Mesenchymal stem cell (in vitro differentiated cells and primary cell): ENCODE measurements around the gene MRPS23.

Experiments used
- DNase-seq: peaks from one replicate; pipeline ENCODE4 v3.0.0-alpha.2; 2013
- H2AFZ ChIP-seq: one replicate; pipeline ENCODE4 v1.6.1; 2013; ENCODE audit warnings: low read depth, mild to moderate bottlenecking, control low read depth, inconsistent platforms, low read length, moderate library complexity
- H2AK5ac ChIP-seq: 2 replicates; pipeline ENCODE4 v1.6.1; 2013; ENCODE audit warnings: low read length, moderate library complexity, mild to moderate bottlenecking, inconsistent platforms; ENCODE audit not compliant: severe bottlenecking
- H2BK120ac ChIP-seq: one replicate; pipeline ENCODE4 v1.6.1; 2013; ENCODE audit warnings: low read depth, mild to moderate bottlenecking, inconsistent platforms, low read length, moderate library complexity
- H2BK12ac ChIP-seq, 2 experiments: one replicate each; pipeline ENCODE4 v1.6.1; 2013; ENCODE audit warnings: inconsistent platforms in 2 of 2, low read length in 2 of 2, mild to moderate bottlenecking in 2 of 2, moderate library complexity in 2 of 2, control low read depth in 1 of 2
- H2BK15ac ChIP-seq: one replicate; pipeline ENCODE4 v1.6.1; 2013; ENCODE audit warnings: mild to moderate bottlenecking, low read depth, inconsistent platforms; ENCODE audit not compliant: poor library complexity, severe bottlenecking
- H2BK5ac ChIP-seq: 2 replicates; pipeline ENCODE4 v1.6.1; 2013; ENCODE audit warnings: low read depth, mild to moderate bottlenecking, low read length, control low read depth, inconsistent platforms; ENCODE audit not compliant: poor library complexity, severe bottlenecking
- H3K14ac ChIP-seq, 2 experiments: one replicate each; pipeline ENCODE4 v1.6.1; 2013; ENCODE audit warnings: inconsistent platforms in 2 of 2, low read length in 2 of 2, control low read depth in 1 of 2, mild to moderate bottlenecking in 1 of 2, moderate library complexity in 1 of 2
- H3K18ac ChIP-seq, 2 experiments: one replicate each; pipeline ENCODE4 v1.6.1; 2013; ENCODE audit warnings: inconsistent platforms in 2 of 2, low read length in 2 of 2, control low read depth in 1 of 2, low read depth in 1 of 2, mild to moderate bottlenecking in 1 of 2
- H3K23ac ChIP-seq, 2 experiments: one replicate each; pipeline ENCODE4 v1.6.1; 2013; ENCODE audit warnings: inconsistent platforms in 2 of 2, low read length in 2 of 2, mild to moderate bottlenecking in 2 of 2, moderate library complexity in 2 of 2, control low read depth in 1 of 2
- H3K27ac ChIP-seq: 2 replicates; pipeline ENCODE4 v1.5.1; 2013; ENCODE audit warnings: mild to moderate bottlenecking, moderate library complexity, low read length, control low read depth, inconsistent platforms; ENCODE audit not compliant: poor library complexity, severe bottlenecking
- H3K27me3 ChIP-seq, 2 experiments: 2 replicates each; pipeline versions ENCODE4 v1.6.1 to v1.7.0; 2013; ENCODE audit warnings: low read length in 2 of 2, mild to moderate bottlenecking in 2 of 2, moderate library complexity in 2 of 2, control low read depth in 1 of 2, inconsistent platforms in 1 of 2; ENCODE audit not compliant: control insufficient read depth in 1 of 2, insufficient read depth in 1 of 2
- H3K36me3 ChIP-seq, 2 experiments: 2 replicates each; pipeline versions ENCODE4 v1.6.1 to v1.7.0; 2013; ENCODE audit warnings: low read length in 2 of 2, control low read depth in 1 of 2, inconsistent platforms in 1 of 2, low read depth in 1 of 2, mild to moderate bottlenecking in 1 of 2; ENCODE audit not compliant: insufficient read depth in 2 of 2, control insufficient read depth in 1 of 2
- H3K4ac ChIP-seq, 2 experiments: one replicate each; pipeline ENCODE4 v1.6.1; 2013; ENCODE audit warnings: inconsistent platforms in 2 of 2, low read length in 2 of 2, mild to moderate bottlenecking in 2 of 2, moderate library complexity in 2 of 2, control low read depth in 1 of 2, low read depth in 1 of 2
- H3K4me1 ChIP-seq: 2 replicates; pipeline ENCODE4 v1.6.1; 2013; ENCODE audit warnings: low read depth, low read length, control low read depth; ENCODE audit not compliant: control insufficient read depth, insufficient read depth
- H3K4me2 ChIP-seq: 2 replicates; pipeline ENCODE4 v1.6.1; 2013; ENCODE audit warnings: low read length, mild to moderate bottlenecking, inconsistent platforms; ENCODE audit not compliant: poor library complexity, severe bottlenecking
- H3K4me3 ChIP-seq, 2 experiments: 2 replicates each; pipeline versions ENCODE4 v1.5.1 to v1.7.0; 2013; ENCODE audit warnings: low read length in 2 of 2, mild to moderate bottlenecking in 2 of 2, control low read depth in 1 of 2, low read depth in 1 of 2; ENCODE audit not compliant: insufficient read depth in 1 of 2
- H3K79me1 ChIP-seq: replicated peaks from 2 replicates; pipeline ENCODE4 v1.6.1; 2013; ENCODE audit warnings: mild to moderate bottlenecking, control low read depth, low read length, inconsistent platforms; ENCODE audit not compliant: poor library complexity, severe bottlenecking
- H3K9ac ChIP-seq: 2 replicates; pipeline ENCODE4 v1.7.0; 2013; ENCODE audit warnings: mild to moderate bottlenecking, low read length, moderate library complexity
- H3K9me3 ChIP-seq: 2 replicates; pipeline ENCODE4 v1.7.0; 2013; ENCODE audit warnings: mild to moderate bottlenecking, low read length; ENCODE audit not compliant: control insufficient read depth
- H4K8ac ChIP-seq: one replicate; pipeline ENCODE4 v1.6.1; 2013; ENCODE audit warnings: inconsistent platforms, mild to moderate bottlenecking, low read length, moderate library complexity
- H4K91ac ChIP-seq: one replicate; pipeline ENCODE4 v1.6.1; 2013; ENCODE audit warnings: mild to moderate bottlenecking, low read length, inconsistent platforms
- WGBS: methylation state at CpG from one replicate; pipeline ENCODE4 v1.1.7; 2013; ENCODE audit warnings: mixed read lengths; 5-methylcytosine and 5-hydroxymethylcytosine counted together

MRPS23 gene

DNA sequence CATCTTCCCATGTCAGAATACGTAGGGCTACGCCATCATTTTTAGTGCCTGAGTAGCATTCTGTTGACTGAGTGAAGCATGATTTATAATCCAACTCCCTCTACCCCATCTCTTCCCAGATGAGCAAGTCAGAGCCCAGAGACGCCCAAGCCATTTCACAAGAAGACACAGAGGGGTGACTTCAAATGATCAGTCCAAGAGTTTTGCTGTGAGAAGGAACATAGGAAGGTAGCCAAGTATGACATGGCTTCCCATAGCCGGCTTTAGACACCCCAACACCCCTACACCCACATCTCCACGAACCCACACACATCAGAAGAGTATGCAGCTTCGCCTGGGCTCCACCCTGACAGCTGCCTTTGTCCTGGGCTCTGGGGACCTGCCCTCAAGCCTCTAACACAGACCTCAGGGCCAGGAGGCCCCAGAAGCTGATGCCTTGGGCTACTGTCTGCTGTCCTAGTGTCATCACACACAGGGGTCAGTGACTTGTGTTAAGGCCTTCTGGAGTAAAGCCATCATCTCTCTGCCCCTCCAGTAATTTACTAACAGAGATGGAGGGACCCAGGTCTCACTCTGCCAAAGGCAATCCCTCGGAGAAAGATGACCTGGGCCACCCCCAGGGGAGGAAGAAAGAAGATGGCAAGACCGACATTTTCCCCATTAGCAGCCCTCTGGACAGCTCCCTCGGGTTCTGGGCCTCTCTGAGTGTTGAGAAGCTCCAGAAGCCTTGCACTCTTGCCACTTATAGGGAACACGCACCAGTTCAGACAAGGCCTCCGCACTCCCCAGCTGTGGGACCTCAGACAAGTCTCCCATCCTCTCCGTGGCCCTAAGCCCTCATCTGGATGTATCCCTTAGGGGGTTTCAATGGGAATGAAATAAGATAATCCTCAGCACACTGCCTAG, 38.7 kb upstream of the MRPS23 start:
- Histone ChIP-seq H4K91ac (peak overlapping the region; percentile 40), H2BK120ac (no peak overlapping the region), H2BK12ac (no peak overlapping the region), H3K23ac (no peak overlapping the region), H3K36me3 (peaks cover 21 to 24% of the 10 kb centered on the region in 2 experiments), H3K27me3 (no peaks in the 10 kb centered on the region), H3K18ac (no peak overlapping the region), H4K8ac (no peak overlapping the region), H3K79me1 (peaks cover 44% of the 10 kb centered on the region), H3K4me3 (peak overlapping the region in 1 of 2 experiments; percentile 8), H3K4me2 (no peak overlapping the region), H3K27ac (no peak overlapping the region), H3K14ac (no peak overlapping the region), H2AK5ac (peak overlapping the region; percentile 33), H2AFZ (no peak overlapping the region), H2BK5ac (no peak overlapping the region), H3K4me1 (peaks cover 42% of the 10 kb centered on the region), H2BK15ac (no peak overlapping the region), H3K9me3 (no peaks in the 10 kb centered on the region), H3K9ac (no peak overlapping the region), H3K4ac (peak overlapping the region in 1 of 2 experiments; percentile 24)
- DNase-seq = no peak
- WGBS = 83% methylated on average over 12 of the region's 12 CpGs

GRCh38 chr17:57887161-57887560, 37.3 kb upstream of the MRPS23 start:
- Histone ChIP-seq H3K4me2 (no peak overlapping the region), H2AFZ (no peak overlapping the region), H2BK15ac (no peak overlapping the region), H2BK120ac (no peak overlapping the region), H3K18ac (no peak overlapping the region), H3K14ac (no peak overlapping the region), H3K4ac (no peak overlapping the region), H3K9me3 (no peaks in the 10 kb centered on the region), H3K27ac (no peak overlapping the region), H3K4me1 (peaks cover 34% of the 10 kb centered on the region), H3K27me3 (no peaks in the 10 kb centered on the region), H3K9ac (no peak overlapping the region), H3K23ac (no peak overlapping the region), H3K36me3 (peaks cover 29 to 33% of the 10 kb centered on the region in 2 experiments), H4K8ac (no peak overlapping the region), H2BK5ac (no peak overlapping the region), H4K91ac (no peak overlapping the region), H2BK12ac (no peak overlapping the region), H2AK5ac (peak overlapping the region; percentile 78), H3K4me3 (no peak overlapping the region), H3K79me1 (peaks cover 48% of the 10 kb centered on the region)
- WGBS = 90% methylated on average over 4 of the region's 4 CpGs
- DNase-seq = no peak

DNA sequence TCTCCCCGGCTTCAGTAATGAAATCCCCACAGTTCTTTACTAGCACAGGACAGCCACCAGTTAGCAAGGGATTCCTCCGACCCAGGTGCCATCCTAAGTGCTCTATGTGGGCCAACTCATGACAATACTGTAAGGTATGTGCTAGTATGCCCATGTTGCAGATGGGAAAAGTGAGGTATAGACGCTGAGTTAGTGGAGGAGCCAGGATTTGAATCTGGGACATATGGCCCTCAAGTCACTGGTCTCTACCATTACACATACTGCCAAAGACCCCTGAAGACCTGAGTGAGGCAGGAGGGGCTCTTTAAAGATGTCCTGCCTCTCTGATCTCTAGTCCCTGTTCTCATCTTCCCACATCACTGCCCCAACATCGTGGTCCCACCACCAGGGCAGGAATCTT, 36.2 kb upstream of the MRPS23 start:
- 82% methylated on average over 3 of the region's 4 CpGs for WGBS

GRCh38 chr17:57885148-57885915, 35.5 kb upstream of the MRPS23 start:
- no peaks in the 10 kb centered on the region for H3K27me3 ChIP-seq
- H3K4ac ChIP-seq = no peak overlapping the region
- H2BK5ac ChIP-seq = no peak overlapping the region
- H2BK120ac ChIP-seq = no peak overlapping the region
- DNase-seq = no peak
- H2BK15ac ChIP-seq = no peak overlapping the region
- no peak overlapping the region for H2BK12ac ChIP-seq
- H3K4me2 ChIP-seq = no peak overlapping the region
- 97% methylated on average over 64 of the region's 67 CpGs for WGBS
- H3K4me1 ChIP-seq = peaks cover 42% of the 10 kb centered on the region
- peaks cover 24 to 33% of the 10 kb centered on the region in 2 experiments for H3K36me3 ChIP-seq
- no peak overlapping the region for H3K4me3 ChIP-seq
- no peak overlapping the region for H3K27ac ChIP-seq
- no peak overlapping the region for H3K9ac ChIP-seq
- H3K14ac ChIP-seq = no peak overlapping the region
- H3K18ac ChIP-seq = no peak overlapping the region
- H2AFZ ChIP-seq = no peak overlapping the region
- peak overlapping the region; percentile 45 for H4K91ac ChIP-seq
- no peak overlapping the region for H4K8ac ChIP-seq
- H2AK5ac ChIP-seq = no peak overlapping the region
- no peaks in the 10 kb centered on the region for H3K9me3 ChIP-seq
- H3K79me1 ChIP-seq = peaks cover 41% of the 10 kb centered on the region
- no peak overlapping the region for H3K23ac ChIP-seq

More for the DNA sequence above, 36.2 kb upstream of the MRPS23 start:
- no peak overlapping the region for H2AFZ ChIP-seq
- no peaks in the 10 kb centered on the region for H3K27me3 ChIP-seq
- peak overlapping the region; percentile 49 for H2AK5ac ChIP-seq
- peak overlapping the region in 1 of 2 experiments; percentile 3 for H3K4ac ChIP-seq
- no peak overlapping the region for H3K4me2 ChIP-seq
- no peak overlapping the region for H3K9ac ChIP-seq
- no peak overlapping the region for H4K91ac ChIP-seq
- peaks cover 42% of the 10 kb centered on the region for H3K4me1 ChIP-seq
- H3K18ac ChIP-seq = peak overlapping the region in 1 of 2 experiments; percentile 30
- H3K79me1 ChIP-seq = peaks cover 40% of the 10 kb centered on the region
- no peak overlapping the region for H2BK15ac ChIP-seq
- no peak overlapping the region for H3K23ac ChIP-seq
- H2BK120ac ChIP-seq = no peak overlapping the region
- H3K27ac ChIP-seq = no peak overlapping the region
- no peak overlapping the region for H3K4me3 ChIP-seq
- no peak overlapping the region for H2BK5ac ChIP-seq
- no peak overlapping the region for H4K8ac ChIP-seq
- no peak overlapping the region for H3K14ac ChIP-seq
- no peak for DNase-seq
- peaks cover 24 to 33% of the 10 kb centered on the region in 2 experiments for H3K36me3 ChIP-seq
- H3K9me3 ChIP-seq = no peaks in the 10 kb centered on the region
- no peak overlapping the region for H2BK12ac ChIP-seq
